ENCODE measurements around the gene FLAD1.

The FLAD1 gene

DNA sequence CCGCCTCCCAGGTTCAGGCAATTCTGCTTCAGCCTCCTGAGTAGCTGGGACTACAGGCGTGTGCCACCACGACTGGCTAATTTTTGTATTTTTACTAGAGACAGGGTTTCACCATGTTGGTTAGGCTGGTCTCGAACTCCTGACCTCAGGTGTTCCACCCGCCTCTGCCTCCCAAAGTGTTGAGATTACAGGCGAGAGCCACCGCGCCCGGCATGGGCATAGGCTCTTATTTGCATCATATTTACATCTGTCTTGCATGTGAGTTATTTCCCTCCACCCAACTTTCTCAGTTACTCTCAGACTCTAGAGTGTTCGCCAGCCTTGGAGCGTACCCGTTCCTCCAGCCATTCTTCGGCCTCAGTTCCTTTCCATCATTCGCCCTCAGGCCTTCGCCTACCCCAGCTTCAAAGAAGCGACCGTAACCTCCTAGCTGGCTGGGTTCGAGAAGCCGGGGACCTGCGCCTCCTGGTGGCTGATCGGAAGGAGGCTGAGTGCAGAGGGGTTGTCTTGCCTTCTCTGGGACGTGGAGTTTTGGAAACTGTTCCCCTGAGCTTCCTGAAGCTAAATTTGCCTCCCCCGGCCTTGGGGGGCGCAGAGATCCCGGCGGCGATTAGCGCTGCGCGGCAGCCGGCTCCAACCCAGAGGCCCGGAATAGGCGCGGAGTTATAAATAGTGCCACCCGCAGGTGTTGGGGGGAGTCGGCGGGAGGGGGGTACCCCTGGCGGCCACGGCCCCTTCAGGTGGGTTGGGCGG lies 15.8 kb downstream of the FLAD1 start (continued):
- TF ChIP-seq, protein P1, sequence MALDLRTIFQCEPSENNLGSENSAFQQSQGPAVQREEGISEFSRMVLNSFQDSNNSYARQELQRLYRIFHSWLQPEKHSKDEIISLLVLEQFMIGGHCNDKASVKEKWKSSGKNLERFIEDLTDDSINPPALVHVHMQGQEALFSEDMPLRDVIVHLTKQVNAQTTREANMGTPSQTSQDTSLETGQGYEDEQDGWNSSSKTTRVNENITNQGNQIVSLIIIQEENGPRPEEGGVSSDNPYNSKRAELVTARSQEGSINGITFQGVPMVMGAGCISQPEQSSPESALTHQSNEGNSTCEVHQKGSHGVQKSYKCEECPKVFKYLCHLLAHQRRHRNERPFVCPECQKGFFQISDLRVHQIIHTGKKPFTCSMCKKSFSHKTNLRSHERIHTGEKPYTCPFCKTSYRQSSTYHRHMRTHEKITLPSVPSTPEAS (tag by site-specific recombination; IDR thresholded peaks at IDR 0.05), result no peak
- TF ChIP-seq ZSCAN23 (tag by site-specific recombination; IDR thresholded peaks at IDR 0.05) (no peak), ZNF658 (tag by site-specific recombination; IDR thresholded peaks at IDR 0.05) (no peak), FEZF1 (tag by site-specific recombination; IDR thresholded peaks at IDR 0.05) (no peak), ZNF239 (tag by site-specific recombination; IDR thresholded peaks at IDR 0.05) (no peak), ZNF777 (tag by site-specific recombination; IDR thresholded peaks at IDR 0.05; ENCODE audit: borderline replicate concordance) (no peak), SCRT1 (tag by site-specific recombination; IDR thresholded peaks at IDR 0.05; ENCODE audit: borderline replicate concordance) (no peak), ZNF621 (tag by site-specific recombination; IDR thresholded peaks at IDR 0.05) (no peak), SP3 (tag by site-specific recombination; IDR thresholded peaks at IDR 0.05) (0 out of 2 replicates have a peak, but pooled peaks have one; percentile 16), ZFP69B (tag by site-specific recombination; IDR thresholded peaks at IDR 0.05) (no peak), YY1 (tag by site-specific recombination; IDR thresholded peaks at IDR 0.05) (no peak), ZNF221 (tag by site-specific recombination; IDR thresholded peaks at IDR 0.05; ENCODE audit: borderline replicate concordance) (no peak), KLF1 (tag by site-specific recombination; IDR thresholded peaks at IDR 0.05) (no peak), ZNF629 (tag by site-specific recombination; IDR thresholded peaks at IDR 0.05) (no peak), ZNF157 (tag by site-specific recombination; IDR thresholded peaks at IDR 0.05) (no peak), ZNF214 (tag by site-specific recombination; IDR thresholded peaks at IDR 0.05; ENCODE audit: borderline replicate concordance) (no peak), ZBTB8A (tag by site-specific recombination; IDR thresholded peaks at IDR 0.05) (peak; percentile 45), ZBTB7A (tag by site-specific recombination; IDR thresholded peaks at IDR 0.05; ENCODE audit: low read depth) (no peak), REPIN1 (tag by site-specific recombination; IDR thresholded peaks at IDR 0.05; ENCODE audit: low read depth) (no peak), ZNF623 (tag by site-specific recombination; IDR thresholded peaks at IDR 0.05) (no peak), ZNF112 (tag by site-specific recombination; IDR thresholded peaks at IDR 0.05) (no peak), KLF16 (tag by site-specific recombination; IDR thresholded peaks at IDR 0.05) (no peak), ZNF114 (tag by site-specific recombination; IDR thresholded peaks at IDR 0.05) (no peak)
- TF ChIP-seq, protein P2, sequence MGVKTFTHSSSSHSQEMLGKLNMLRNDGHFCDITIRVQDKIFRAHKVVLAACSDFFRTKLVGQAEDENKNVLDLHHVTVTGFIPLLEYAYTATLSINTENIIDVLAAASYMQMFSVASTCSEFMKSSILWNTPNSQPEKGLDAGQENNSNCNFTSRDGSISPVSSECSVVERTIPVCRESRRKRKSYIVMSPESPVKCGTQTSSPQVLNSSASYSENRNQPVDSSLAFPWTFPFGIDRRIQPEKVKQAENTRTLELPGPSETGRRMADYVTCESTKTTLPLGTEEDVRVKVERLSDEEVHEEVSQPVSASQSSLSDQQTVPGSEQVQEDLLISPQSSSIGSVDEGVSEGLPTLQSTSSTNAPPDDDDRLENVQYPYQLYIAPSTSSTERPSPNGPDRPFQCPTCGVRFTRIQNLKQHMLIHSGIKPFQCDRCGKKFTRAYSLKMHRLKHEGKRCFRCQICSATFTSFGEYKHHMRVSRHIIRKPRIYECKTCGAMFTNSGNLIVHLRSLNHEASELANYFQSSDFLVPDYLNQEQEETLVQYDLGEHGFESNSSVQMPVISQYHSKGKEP (tag by site-specific recombination; IDR thresholded peaks at IDR 0.05), result no peak
- TF ChIP-seq, protein P3, sequence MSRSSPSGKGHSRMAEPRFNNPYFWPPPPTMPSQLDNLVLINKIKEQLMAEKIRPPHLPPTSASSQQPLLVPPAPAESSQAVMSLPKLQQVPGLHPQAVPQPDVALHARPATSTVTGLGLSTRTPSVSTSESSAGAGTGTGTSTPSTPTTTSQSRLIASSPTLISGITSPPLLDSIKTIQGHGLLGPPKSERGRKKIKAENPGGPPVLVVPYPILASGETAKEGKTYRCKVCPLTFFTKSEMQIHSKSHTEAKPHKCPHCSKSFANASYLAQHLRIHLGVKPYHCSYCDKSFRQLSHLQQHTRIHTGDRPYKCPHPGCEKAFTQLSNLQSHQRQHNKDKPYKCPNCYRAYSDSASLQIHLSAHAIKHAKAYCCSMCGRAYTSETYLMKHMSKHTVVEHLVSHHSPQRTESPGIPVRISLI (tag by site-specific recombination; IDR thresholded peaks at IDR 0.05), result no peak
- TF ChIP-seq, protein P4, sequence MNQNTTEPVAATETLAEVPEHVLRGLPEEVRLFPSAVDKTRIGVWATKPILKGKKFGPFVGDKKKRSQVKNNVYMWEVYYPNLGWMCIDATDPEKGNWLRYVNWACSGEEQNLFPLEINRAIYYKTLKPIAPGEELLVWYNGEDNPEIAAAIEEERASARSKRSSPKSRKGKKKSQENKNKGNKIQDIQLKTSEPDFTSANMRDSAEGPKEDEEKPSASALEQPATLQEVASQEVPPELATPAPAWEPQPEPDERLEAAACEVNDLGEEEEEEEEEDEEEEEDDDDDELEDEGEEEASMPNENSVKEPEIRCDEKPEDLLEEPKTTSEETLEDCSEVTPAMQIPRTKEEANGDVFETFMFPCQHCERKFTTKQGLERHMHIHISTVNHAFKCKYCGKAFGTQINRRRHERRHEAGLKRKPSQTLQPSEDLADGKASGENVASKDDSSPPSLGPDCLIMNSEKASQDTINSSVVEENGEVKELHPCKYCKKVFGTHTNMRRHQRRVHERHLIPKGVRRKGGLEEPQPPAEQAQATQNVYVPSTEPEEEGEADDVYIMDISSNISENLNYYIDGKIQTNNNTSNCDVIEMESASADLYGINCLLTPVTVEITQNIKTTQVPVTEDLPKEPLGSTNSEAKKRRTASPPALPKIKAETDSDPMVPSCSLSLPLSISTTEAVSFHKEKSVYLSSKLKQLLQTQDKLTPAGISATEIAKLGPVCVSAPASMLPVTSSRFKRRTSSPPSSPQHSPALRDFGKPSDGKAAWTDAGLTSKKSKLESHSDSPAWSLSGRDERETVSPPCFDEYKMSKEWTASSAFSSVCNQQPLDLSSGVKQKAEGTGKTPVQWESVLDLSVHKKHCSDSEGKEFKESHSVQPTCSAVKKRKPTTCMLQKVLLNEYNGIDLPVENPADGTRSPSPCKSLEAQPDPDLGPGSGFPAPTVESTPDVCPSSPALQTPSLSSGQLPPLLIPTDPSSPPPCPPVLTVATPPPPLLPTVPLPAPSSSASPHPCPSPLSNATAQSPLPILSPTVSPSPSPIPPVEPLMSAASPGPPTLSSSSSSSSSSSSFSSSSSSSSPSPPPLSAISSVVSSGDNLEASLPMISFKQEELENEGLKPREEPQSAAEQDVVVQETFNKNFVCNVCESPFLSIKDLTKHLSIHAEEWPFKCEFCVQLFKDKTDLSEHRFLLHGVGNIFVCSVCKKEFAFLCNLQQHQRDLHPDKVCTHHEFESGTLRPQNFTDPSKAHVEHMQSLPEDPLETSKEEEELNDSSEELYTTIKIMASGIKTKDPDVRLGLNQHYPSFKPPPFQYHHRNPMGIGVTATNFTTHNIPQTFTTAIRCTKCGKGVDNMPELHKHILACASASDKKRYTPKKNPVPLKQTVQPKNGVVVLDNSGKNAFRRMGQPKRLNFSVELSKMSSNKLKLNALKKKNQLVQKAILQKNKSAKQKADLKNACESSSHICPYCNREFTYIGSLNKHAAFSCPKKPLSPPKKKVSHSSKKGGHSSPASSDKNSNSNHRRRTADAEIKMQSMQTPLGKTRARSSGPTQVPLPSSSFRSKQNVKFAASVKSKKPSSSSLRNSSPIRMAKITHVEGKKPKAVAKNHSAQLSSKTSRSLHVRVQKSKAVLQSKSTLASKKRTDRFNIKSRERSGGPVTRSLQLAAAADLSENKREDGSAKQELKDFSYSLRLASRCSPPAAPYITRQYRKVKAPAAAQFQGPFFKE (tag by site-specific recombination; IDR thresholded peaks at IDR 0.05; ENCODE audit: borderline replicate concordance), result no peak
- TF ChIP-seq, protein P5, sequence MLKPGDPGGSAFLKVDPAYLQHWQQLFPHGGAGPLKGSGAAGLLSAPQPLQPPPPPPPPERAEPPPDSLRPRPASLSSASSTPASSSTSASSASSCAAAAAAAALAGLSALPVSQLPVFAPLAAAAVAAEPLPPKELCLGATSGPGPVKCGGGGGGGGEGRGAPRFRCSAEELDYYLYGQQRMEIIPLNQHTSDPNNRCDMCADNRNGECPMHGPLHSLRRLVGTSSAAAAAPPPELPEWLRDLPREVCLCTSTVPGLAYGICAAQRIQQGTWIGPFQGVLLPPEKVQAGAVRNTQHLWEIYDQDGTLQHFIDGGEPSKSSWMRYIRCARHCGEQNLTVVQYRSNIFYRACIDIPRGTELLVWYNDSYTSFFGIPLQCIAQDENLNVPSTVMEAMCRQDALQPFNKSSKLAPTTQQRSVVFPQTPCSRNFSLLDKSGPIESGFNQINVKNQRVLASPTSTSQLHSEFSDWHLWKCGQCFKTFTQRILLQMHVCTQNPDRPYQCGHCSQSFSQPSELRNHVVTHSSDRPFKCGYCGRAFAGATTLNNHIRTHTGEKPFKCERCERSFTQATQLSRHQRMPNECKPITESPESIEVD (tag by site-specific recombination; IDR thresholded peaks at IDR 0.05), result no peak
- TF ChIP-seq, protein P6, sequence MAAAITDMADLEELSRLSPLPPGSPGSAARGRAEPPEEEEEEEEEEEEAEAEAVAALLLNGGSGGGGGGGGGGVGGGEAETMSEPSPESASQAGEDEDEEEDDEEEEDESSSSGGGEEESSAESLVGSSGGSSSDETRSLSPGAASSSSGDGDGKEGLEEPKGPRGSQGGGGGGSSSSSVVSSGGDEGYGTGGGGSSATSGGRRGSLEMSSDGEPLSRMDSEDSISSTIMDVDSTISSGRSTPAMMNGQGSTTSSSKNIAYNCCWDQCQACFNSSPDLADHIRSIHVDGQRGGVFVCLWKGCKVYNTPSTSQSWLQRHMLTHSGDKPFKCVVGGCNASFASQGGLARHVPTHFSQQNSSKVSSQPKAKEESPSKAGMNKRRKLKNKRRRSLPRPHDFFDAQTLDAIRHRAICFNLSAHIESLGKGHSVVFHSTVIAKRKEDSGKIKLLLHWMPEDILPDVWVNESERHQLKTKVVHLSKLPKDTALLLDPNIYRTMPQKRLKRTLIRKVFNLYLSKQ (tag by site-specific recombination; IDR thresholded peaks at IDR 0.05; ENCODE audit: borderline replicate concordance), result no peak

All from HEK293 (cell line).